ENCODE data around the gene WDFY3. TPM values are rescaled to one million over a fixed set of nuclear protein-coding genes. Genes with fewer than 3 reads are reported as not detected.

Gene WDFY3
- total RNA-seq, 1 donor from 2014 or later, result 0.75 TPM

DNA sequence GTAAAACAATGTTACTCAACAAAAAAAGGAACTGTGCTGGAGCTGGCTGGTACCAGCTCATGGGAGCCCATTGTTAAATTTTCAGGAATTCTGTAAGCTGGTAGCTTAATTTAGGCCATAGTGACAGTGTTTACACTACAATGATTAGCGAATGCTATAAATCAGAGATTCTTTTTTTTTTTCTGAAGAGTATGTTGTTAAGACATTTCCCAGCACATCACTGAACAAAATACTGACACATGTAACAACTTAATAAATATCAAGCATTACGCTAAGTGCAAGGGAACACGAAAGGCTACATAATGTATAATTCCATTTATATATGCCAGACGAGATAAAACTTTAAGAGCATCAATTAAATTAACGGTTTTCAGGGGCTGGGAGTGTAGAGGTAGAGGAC is 4.4 kb downstream of the WDFY3 start:
- H3K27me3 Mint-ChIP-seq, result peaks cover 17% of the 10 kb centered on the region

DNA sequence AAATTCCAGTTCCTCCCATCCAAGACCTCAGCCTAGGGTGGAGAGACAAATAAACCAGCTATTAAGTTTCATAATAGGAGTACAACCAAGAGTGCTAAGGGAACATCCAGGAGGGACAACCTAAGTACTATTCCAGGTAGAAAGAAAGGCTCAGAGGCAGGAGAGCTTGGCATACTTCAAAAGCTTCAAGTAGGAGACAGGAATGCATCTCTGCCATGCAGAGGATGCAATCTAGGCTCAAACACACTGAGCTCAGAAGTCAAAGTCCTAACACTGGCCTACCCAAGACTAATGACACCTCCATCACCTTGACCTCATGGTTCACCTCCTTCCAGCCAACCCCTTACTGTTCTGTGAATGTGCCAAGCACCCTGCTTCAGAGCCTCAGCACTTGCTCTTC is 8.1 kb downstream of the WDFY3 start:
- DNase-seq, result no peak
- intact Hi-C loops (cut with micrococcal nuclease), result no loop called here
- H3K9me3 Mint-ChIP-seq, result no peaks in the 10 kb centered on the region
- no peaks in the 10 kb centered on the region for H3K36me3 Mint-ChIP-seq (ENCODE audit: low read depth)
- no peak overlapping the region for H3K27ac Mint-ChIP-seq
- no peak overlapping the region for H3K4me3 Mint-ChIP-seq
- H3K27me3 Mint-ChIP-seq, result no peaks in the 10 kb centered on the region
- H3K4me1 Mint-ChIP-seq, result no peaks in the 10 kb centered on the region

More for the DNA sequence above, 4.4 kb downstream of the WDFY3 start:
- DNase-seq, result no peak
- Mint-ChIP-seq H3K36me3 (ENCODE audit: low read depth) (no peaks in the 10 kb centered on the region), H3K4me3 (no peak overlapping the region), H3K27ac (no peak overlapping the region), H3K9me3 (no peaks in the 10 kb centered on the region), H3K4me1 (peaks cover 6% of the 10 kb centered on the region)
- intact Hi-C loops (cut with micrococcal nuclease), result no loop called here

DNA sequence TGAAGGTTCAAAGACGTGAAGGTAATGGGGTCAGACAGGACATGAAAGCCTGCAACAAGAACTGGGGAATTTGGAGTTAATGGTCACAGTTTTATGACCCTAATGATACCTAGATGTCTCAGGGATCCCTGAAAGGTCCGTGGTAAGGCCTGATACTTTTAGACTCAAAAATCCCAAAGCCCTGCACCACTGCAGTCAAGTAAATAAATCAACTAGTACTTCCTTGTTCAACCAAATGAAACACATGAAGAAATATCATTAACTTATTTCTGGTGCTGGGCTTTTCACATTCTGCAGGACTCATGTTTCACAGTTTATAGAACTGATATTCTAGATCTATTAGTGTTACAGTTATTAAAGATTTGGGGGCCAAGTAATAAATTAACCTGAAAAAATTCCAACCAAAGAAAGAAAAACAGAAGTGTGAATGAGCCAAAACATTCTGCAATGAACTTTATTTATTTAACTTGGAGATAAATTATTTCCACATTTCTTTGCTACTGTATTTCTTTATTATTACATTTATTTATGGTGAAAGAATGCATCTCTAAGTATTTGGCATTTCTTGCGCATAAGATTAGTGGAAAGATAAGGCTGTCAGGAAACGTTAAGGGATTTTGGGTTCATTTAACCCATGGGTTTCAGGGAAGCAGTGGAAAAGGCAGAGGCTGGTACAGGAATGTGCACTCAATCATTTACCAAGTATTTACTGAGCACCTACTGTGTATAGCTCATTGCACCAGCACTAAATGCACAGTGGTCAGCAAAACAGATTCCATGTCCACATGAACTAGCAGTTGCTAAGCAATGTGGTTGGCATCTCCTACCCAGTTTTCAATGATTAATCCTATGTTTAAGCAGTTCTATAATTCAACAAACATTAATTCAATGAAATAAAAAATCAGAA is 8.7 kb downstream of the WDFY3 start:
- Mint-ChIP-seq H3K4me3 (no peak overlapping the region), H3K36me3 (ENCODE audit: low read depth) (no peaks in the 10 kb centered on the region), H3K4me1 (no peaks in the 10 kb centered on the region), H3K27me3 (no peaks in the 10 kb centered on the region), H3K9me3 (no peaks in the 10 kb centered on the region), H3K27ac (no peak overlapping the region)
- DNase-seq, result no peak
- intact Hi-C loops (cut with micrococcal nuclease), result no loop called here

DNA sequence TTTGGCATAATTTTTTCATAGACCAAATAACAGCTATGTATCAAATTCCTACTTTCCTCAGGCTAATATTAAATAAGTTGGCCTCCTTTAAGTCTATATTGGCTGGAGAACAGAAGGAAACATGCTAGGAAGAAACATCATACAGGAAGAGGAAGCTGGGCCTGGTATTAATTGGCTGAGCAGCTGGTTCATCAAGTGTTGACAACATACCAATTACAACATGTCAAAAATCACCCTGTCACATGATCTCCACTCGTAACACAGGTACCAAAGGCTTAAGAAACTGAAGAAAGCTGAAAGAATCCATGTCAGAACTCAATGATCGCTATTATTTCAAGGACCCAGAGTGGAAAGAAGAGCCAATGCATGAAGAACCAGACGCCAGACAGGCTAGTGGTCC is 10.5 kb downstream of the WDFY3 start:
- H3K27ac Mint-ChIP-seq, result no peak overlapping the region

DNA sequence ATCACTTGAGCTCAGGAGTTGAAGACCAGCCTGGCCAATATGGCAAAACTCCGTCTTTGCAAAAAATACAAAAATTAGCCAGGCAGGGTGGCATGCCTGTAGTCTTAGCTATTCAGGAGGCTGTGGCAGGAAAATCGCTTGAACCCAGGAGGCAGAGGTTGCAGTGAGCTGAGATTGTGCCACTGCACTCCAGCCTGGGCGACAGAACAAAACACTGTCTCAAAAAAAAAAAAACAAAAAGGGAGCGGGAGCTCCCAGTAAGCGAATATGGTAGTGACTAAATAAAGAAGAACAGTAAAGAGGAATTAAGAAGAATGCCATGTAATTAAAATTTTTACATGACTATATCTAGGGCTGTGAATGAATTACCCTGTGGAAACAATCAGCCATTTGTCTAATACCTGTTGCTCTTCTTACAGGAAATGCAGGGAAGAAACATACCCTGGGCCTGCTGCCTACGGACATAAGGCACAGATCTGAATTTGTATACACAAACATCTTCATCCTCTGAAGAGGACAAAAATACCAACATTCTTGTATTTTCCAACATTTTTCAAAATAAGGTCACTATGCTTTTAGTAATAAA is 11.4 kb downstream of the WDFY3 start:
- H3K27ac Mint-ChIP-seq, result no peak overlapping the region
- no peaks in the 10 kb centered on the region for H3K9me3 Mint-ChIP-seq
- no peak for DNase-seq
- H3K4me3 Mint-ChIP-seq, result no peak overlapping the region
- intact Hi-C loops (cut with micrococcal nuclease), result no loop called here
- H3K27me3 Mint-ChIP-seq, result no peaks in the 10 kb centered on the region
- no peaks in the 10 kb centered on the region for H3K4me1 Mint-ChIP-seq
- H3K36me3 Mint-ChIP-seq (ENCODE audit: low read depth), result no peaks in the 10 kb centered on the region

More for the DNA sequence above, 10.5 kb downstream of the WDFY3 start:
- no peaks in the 10 kb centered on the region for H3K9me3 Mint-ChIP-seq
- H3K4me3 Mint-ChIP-seq, result no peak overlapping the region
- H3K27me3 Mint-ChIP-seq, result no peaks in the 10 kb centered on the region
- DNase-seq, result no peak
- H3K4me1 Mint-ChIP-seq, result no peaks in the 10 kb centered on the region
- H3K36me3 Mint-ChIP-seq (ENCODE audit: low read depth), result no peaks in the 10 kb centered on the region
- intact Hi-C loops (cut with micrococcal nuclease), result no loop called here

DNA sequence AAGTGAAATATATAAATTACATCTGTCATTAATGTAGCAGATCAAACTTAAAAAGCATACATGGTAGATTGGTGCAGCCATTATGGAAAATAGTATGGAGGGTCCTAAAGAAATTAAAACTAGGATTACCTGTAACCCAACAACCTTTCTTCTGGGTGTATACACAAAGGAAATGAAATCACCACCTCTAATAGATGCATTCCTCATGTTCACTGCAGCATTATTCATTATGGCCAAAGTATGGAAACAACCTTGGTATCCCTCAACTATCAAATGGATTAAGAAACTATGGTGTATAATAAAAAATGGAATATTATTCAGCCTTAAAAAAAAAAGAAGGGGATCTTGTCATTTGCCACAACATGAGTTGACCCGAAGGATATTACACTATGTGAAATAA is 13.7 kb downstream of the WDFY3 start:
- no peak overlapping the region for H3K27ac Mint-ChIP-seq
- DNase-seq, result no peak
- H3K4me3 Mint-ChIP-seq, result no peak overlapping the region
- no peaks in the 10 kb centered on the region for H3K9me3 Mint-ChIP-seq
- no peaks in the 10 kb centered on the region for H3K27me3 Mint-ChIP-seq
- H3K4me1 Mint-ChIP-seq, result no peaks in the 10 kb centered on the region
- intact Hi-C loops (cut with micrococcal nuclease), result no loop called here
- H3K36me3 Mint-ChIP-seq (ENCODE audit: low read depth), result no peaks in the 10 kb centered on the region

DNA sequence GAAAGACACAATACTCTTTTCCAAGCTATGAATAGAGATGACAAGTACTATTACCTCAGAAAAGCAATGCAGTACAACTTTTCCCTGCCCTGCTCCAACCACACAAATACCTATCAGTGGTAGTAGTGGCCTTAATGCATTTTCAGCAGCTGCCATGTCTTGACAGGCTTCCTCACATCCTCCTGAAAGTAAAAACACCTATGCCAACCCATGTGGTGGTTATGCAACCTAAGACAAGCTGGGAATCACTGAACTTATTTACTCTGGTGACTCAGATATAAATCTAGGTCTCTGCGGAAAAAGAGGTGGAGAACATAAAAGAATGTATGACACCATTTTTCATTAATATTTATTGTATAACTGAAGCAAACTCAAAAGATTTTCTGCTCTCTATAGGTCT is 14.5 kb downstream of the WDFY3 start:
- no peak for DNase-seq
- H3K4me1 Mint-ChIP-seq, result no peaks in the 10 kb centered on the region
- H3K36me3 Mint-ChIP-seq (ENCODE audit: low read depth), result no peaks in the 10 kb centered on the region
- no peak overlapping the region for H3K4me3 Mint-ChIP-seq
- H3K27me3 Mint-ChIP-seq, result no peaks in the 10 kb centered on the region
- no peaks in the 10 kb centered on the region for H3K9me3 Mint-ChIP-seq
- no peak overlapping the region for H3K27ac Mint-ChIP-seq
- intact Hi-C loops (cut with micrococcal nuclease), result no loop called here

DNA sequence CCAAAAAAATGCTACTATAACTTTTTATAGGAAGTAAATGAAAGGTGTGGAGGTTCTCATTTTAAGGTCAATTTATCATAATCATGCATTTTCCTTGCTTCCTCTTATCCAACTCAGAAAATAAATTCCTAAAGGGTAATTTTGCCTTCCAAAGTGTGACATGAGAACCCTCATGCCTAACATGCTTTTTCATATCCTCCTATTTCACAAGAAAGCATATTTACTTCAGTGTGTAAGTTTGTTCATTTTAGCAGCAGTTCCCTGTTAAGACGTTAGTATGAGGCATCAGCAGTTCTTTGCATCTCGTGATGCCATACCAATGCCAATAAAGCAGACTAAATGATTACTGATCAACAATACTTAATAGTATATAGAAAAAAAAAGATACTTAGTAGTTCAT is 18.4 kb downstream of the WDFY3 start:
- Mint-ChIP-seq H3K9me3 (no peaks in the 10 kb centered on the region), H3K4me1 (no peaks in the 10 kb centered on the region), H3K4me3 (no peak overlapping the region), H3K27ac (no peak overlapping the region), H3K27me3 (no peaks in the 10 kb centered on the region), H3K36me3 (ENCODE audit: low read depth) (no peaks in the 10 kb centered on the region)
- DNase-seq, result no peak
- intact Hi-C loops (cut with micrococcal nuclease), result no loop called here

DNA sequence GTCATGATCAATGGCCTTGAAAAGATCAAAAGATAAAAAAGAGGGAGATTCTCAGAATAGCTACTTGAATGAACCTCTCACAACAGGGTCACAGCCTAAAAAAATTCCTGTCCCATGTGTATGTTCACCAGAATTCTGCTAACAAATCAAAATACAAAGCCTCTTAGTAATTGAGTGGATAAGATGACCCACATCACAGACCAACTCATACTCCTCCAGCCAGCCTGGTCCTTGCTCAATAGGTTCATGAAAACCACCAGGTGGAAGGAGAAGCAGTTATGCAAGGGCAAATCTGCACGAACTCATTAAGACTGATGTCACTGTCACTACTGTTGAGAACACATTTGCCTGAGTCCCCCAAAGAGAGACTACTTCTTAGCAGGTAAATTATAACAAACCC is 21.5 kb downstream of the WDFY3 start:
- H3K36me3 Mint-ChIP-seq (ENCODE audit: low read depth), result no peaks in the 10 kb centered on the region
- no peak overlapping the region for H3K4me3 Mint-ChIP-seq
- no peak for DNase-seq
- no peaks in the 10 kb centered on the region for H3K9me3 Mint-ChIP-seq
- no peaks in the 10 kb centered on the region for H3K4me1 Mint-ChIP-seq
- H3K27ac Mint-ChIP-seq, result no peak overlapping the region
- intact Hi-C loops (cut with micrococcal nuclease), result no loop called here
- H3K27me3 Mint-ChIP-seq, result no peaks in the 10 kb centered on the region

DNA sequence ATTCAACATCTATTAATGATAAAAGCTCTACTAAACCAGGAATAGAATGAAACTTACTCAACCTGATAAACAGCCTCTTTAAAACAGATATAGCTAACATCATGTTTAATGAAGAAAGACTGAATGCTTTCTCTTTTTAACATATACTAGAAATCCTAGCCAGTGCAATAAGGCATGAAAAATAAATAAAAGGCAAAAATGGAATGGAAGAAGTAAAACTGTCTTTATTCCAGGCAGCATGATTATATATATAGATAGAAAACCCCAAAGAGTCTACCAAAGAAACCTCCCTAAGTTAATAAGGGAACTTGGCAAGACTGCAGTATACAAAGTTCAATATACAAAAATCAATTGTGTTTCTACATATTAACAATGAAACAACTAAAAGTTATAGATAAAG is 25.5 kb downstream of the WDFY3 start:
- H3K27ac Mint-ChIP-seq, result no peak overlapping the region

DNA sequence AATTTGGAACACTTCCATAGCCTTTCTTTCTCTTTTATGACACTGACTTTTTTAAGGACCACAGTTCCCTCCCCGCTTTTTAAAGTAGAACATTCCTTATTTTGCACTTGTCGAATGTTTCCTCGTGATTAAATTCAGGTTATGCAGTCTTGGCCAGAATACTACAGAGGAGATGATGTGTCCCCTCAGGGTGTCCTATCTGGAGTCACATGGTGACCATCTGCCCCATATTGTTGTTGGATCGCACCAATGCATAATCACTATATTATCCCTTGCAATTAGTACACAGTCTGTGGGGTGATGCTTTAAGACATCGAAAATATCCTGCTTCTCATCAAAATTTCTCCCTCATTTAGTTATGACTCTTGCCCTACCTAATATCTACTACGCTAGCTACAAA is 27.4 kb downstream of the WDFY3 start:
- Mint-ChIP-seq H3K4me3 (no peak overlapping the region), H3K36me3 (ENCODE audit: low read depth) (no peaks in the 10 kb centered on the region), H3K4me1 (no peaks in the 10 kb centered on the region), H3K9me3 (no peaks in the 10 kb centered on the region), H3K27me3 (no peaks in the 10 kb centered on the region), H3K27ac (no peak overlapping the region)
- intact Hi-C loops (cut with micrococcal nuclease), result no loop called here
- no peak for DNase-seq

More for the DNA sequence above, 25.5 kb downstream of the WDFY3 start:
- no peak overlapping the region for H3K4me3 Mint-ChIP-seq
- no peaks in the 10 kb centered on the region for H3K36me3 Mint-ChIP-seq (ENCODE audit: low read depth)
- H3K4me1 Mint-ChIP-seq, result no peaks in the 10 kb centered on the region
- no peak for DNase-seq
- H3K27me3 Mint-ChIP-seq, result no peaks in the 10 kb centered on the region
- no peaks in the 10 kb centered on the region for H3K9me3 Mint-ChIP-seq
- intact Hi-C loops (cut with micrococcal nuclease), result no loop called here

DNA sequence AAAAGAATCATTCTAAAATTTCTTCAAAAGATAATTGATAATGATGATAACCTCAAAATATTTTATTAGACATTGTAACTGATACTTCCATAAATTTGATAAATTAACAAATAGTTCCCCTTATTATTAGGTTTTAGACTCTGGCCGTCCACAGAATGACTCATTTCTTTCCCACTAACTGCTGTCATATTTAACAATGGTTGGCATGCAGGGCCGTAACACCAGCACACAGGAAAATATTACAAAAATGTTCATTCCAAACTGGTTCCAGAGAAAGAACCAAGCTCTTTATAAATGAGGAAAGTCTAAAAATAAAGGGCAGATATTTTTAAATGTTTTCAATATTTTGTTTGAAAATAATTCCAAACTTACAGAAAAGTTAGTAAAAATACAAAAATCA is 28.2 kb downstream of the WDFY3 start:
- intact Hi-C loops (cut with micrococcal nuclease), result no loop called here
- H3K9me3 Mint-ChIP-seq, result no peaks in the 10 kb centered on the region
- H3K4me3 Mint-ChIP-seq, result no peak overlapping the region
- no peak overlapping the region for H3K27ac Mint-ChIP-seq
- DNase-seq, result no peak
- H3K36me3 Mint-ChIP-seq (ENCODE audit: low read depth), result no peaks in the 10 kb centered on the region
- no peaks in the 10 kb centered on the region for H3K27me3 Mint-ChIP-seq
- H3K4me1 Mint-ChIP-seq, result no peaks in the 10 kb centered on the region

DNA sequence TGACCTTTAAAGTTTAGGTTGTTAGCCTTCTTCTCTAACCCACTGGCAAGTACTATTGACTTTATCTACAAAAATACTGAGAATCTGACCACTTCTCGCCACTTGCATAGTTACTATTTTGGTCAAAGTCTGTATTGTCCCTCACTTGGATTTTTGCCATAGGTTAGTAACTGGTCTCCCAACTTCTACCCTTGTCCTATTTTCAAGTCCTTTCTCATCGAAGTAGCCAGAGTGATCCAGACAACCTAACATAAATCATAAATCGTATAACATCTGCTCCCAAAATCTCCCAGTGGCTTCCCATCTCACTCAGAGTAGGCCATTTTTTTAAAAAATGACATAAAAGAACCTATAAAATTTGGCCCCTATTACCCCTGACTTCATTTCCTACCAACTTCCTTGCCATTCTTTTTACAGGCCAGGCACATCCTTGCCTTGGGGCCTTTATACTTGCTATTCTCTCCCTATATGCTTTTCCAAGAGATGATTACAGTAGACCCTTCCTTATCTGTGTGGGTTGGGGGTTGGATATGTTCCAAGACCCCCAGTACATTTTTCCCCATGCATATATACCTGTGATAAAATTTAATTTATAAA is 29.0 kb downstream of the WDFY3 start:
- H3K36me3 Mint-ChIP-seq (ENCODE audit: low read depth), result no peaks in the 10 kb centered on the region
- no peak overlapping the region for H3K4me3 Mint-ChIP-seq
- intact Hi-C loops (cut with micrococcal nuclease), result no loop called here
- no peaks in the 10 kb centered on the region for H3K27me3 Mint-ChIP-seq
- H3K4me1 Mint-ChIP-seq, result no peaks in the 10 kb centered on the region
- H3K27ac Mint-ChIP-seq, result no peak overlapping the region
- H3K9me3 Mint-ChIP-seq, result no peaks in the 10 kb centered on the region
- no peak for DNase-seq

DNA sequence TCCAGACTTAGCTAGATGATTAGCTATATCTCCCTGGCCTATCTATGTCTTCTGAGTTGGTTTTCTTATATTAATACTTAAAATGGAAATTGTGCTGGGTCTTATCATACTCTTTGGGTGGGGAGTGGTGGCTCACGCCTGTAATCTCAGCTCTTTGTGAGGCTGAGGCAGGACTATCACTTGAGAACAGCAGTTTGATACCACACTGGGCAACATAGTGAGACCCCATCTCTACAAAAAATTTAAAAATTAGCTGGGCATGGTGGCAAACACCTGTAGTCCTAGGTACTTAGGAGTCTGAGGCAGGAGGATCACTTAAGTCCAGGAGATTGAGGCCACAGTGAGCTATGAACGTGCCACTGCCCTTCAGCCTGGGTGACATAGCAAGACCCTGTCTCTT is 30.4 kb downstream of the WDFY3 start:
- H3K9me3 Mint-ChIP-seq, result no peaks in the 10 kb centered on the region
- no peak for DNase-seq
- intact Hi-C loops (cut with micrococcal nuclease), result no loop called here
- H3K27me3 Mint-ChIP-seq, result no peaks in the 10 kb centered on the region
- no peaks in the 10 kb centered on the region for H3K4me1 Mint-ChIP-seq
- H3K36me3 Mint-ChIP-seq (ENCODE audit: low read depth), result no peaks in the 10 kb centered on the region
- no peak overlapping the region for H3K27ac Mint-ChIP-seq
- no peak overlapping the region for H3K4me3 Mint-ChIP-seq

All from activated CD4-positive, alpha-beta T cell treated with anti-CD3 and anti-CD28 coated beads, Interleukin-2, amount 10 ng/mL, durations not matched to agents 24 days and 14 days (primary cell).